Measurements from ENCODE around the gene SEPTIN1.

SEPTIN1 gene

DNA sequence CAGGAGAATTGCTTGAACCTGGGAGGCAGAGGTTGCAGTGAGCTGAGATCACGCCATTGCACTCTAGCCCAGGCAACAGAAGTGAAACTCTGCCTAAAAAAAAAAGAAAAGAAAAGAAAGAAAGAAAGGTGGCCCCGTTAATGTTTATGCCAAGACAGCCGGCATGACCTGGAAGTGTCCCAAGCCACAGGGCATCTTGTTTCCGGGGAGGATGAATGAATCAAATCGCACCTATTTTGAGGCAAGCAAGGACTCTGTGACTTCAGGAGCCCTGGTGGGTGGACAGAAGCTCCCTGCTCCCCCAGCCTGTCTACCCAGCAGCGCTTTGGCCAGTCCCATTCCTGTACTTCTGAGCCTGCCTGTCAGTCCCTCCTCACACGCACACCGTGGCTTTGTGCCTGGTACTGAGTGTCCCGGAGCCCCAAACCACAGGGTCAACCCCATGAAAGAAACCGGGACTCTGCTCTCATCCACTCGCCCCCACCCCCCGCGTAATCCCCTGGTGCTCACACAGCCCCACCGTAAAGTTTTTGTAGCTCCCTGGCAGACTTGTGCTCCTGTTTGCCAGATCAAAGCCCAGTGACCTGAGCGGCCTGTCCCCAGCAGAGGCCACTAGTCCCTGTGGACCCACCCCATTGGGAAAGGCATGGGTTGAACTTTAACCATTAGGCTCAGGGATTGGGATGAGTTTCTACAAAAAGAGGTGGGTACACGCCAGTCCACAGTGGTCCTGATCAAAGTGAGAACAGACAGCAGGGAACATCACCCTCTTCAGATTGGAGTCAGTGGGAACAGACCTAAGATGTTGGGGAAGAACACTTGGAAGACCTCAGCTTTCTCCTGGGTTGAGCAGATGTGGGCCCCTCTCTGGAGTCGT is 46.5 kb downstream of the SEPTIN1 start:
- no peak for DNase-seq

GRCh38 chr16:30335028-30335597 is 47.2 kb downstream of the SEPTIN1 start:
- peak; percentile 88 to 92 for DNase-seq
- peak; percentile 69 for TF ChIP-seq POLR2A (IDR thresholded peaks at IDR 0.05; ENCODE audit: low read length)

More for the DNA sequence above, 46.5 kb downstream of the SEPTIN1 start:
- TF ChIP-seq POLR2A (IDR thresholded peaks at IDR 0.05; ENCODE audit: low read length) (no peak), GATA1 (IDR thresholded peaks at IDR 0.05; ENCODE audit: low read depth, low read length) (no peak)

- TF ChIP-seq POLR2A (IDR thresholded peaks at IDR 0.05; ENCODE audit: low read length), result peak; percentile 9
- peak; percentile 88 to 92 for DNase-seq
Observed at GRCh38 chr16:30334473-30334989, 47.8 kb downstream of the SEPTIN1 start.

All from erythroblast (primary cell).